SHP77 treated with DMSO at 0.1 percent for 48 hours (cell line): Measurements from ENCODE around the gene CHD9.
"Not testable (repeated sequence)": the region's sequence is repeated elsewhere in the genome, so short reads cannot be mapped to it uniquely, and the experiment has no call there.

Source experiments
- DNase-seq: peaks from one replicate; lab custom pipeline; 2025; lab: John Stamatoyannopoulos, UW

The CHD9 gene

GRCh38 chr16:53075461-53075860 lies 20.7 kb downstream of the CHD9 start:
- DNase-seq = not testable (repeated sequence)

DNA sequence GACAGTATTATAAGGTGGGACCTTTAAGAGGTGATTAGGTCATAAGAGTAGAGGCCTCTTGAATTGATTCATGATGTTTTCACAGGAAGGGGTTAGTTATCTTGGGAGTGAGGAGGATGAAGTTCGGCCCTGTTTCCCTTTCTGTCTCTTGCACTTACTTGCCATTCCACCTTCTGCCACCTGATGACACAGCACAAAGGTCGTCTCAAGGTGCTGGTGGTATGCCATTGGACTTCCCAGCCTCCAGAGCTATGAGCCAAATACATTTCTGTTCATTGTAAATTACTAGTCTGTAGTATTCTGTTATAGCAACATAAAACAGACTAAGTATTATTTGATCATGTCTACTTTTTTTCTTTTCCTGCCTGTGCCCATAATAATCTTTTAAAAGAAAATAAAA lies 23.5 kb downstream of the CHD9 start:
- DNase-seq = no peak

GRCh38 chr16:53078765-53079485 lies 24.1 kb downstream of the CHD9 start:
- DNase-seq = no peak

DNA sequence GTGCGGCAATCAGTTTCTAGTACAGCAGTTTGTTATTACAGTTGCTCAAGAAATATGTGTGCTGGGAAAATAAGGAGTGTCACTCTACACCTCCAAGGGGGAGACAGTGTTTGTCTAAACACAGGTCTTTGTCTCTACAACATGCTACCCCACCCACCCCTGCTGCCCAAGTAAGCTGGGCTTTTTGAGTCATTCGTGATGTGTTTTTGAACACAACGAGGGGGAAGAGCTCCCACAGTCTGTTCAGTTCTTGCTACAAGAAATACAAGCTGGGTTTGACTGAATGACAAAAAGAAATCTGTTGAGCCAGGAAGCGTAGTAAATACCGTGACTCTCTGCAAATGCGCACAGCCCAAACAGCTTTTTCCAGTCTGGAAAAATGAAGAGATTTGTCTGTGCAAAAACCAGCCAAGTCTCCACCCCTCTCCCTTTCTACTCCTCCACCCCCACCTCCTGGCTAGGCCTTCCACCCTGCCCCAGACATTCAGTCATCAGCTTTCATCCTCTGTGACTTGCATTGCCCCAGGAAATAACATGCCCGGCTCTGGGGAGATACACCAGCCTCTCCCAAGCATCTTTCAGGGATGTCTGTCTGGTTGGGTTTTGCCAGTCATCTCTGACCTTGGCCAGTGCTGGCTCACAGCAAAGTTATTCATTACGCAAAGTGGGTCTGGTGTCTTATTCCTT lies 25.7 kb downstream of the CHD9 start:
- no peak for DNase-seq

- no peak for DNase-seq
Observed at GRCh38 chr16:53081032-53081424, 26.2 kb downstream of the CHD9 start.

DNA sequence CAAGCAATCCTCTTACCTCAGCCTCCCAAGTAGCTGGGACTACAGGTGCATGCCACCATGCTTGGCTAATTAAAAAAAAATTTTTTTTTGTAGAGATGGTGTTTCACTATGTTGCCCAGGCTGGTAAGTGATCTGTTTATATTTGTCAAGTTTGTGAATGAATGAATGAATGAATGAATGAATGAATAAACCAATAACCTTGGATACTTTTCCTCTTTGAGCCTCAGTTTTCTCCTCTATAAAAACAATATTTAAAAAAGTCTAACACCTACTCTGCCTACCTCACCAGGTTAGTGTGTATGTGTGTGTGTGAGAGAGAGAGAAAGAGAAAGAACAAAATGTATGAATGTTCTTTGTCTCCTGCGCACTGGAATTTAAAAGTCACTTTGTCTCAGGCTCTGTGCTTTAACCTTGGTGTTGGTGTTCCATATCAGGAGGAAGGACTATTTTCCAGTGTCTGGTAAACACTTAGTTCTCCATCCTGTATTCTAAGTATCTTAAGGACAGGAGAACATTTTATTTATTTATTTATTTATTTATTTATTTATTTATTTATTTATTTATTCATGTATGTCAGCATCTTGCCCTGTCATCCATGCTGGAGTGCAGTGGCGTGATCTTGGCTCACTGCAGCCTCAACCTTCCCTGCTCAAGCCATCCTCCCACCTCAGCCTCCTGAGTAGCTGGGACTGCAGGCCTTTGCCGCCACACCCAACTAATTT lies 27.1 kb downstream of the CHD9 start:
- DNase-seq = no peak

DNA sequence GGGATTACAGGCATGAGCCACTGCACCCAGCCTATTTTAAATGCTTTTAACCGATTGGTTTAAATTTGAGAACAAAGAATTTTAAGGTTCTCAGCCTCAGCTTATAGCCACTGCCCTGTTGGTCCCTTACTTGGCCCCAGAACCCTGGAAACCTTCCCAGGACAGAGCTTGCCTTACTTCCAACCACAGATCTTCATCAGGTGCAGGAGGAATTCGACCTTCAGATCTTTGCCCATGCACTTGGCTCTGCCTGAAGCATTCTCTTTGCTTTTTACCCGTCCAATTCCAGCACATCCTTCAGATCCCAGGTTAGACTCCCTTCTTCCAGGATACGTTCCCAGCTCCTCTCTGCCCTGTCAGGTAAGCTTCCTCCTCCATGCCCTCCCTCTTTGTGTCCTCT lies 27.7 kb downstream of the CHD9 start:
- DNase-seq = no peak

DNA sequence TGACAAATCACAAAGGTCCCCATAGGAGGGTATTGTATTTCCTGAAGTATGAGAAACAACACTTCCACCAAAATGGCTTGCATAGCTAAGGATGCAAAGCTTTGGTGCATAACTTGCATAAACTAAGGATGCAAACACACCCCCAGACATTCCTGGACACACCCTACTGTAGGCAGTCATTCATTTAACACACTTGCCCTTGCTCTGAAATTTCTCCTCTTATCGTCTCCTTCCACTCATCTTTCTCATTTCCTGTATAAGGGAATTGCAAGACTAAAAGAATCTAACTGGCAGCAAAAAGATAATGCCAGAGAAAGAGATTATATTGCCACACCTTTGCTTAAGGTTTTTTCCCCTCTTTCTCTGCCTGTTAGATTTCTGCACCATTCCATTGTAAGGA lies 28.3 kb downstream of the CHD9 start:
- DNase-seq = no peak

GRCh38 chr16:53084141-53084541 lies 29.4 kb downstream of the CHD9 start:
- no peak for DNase-seq

- no peak for DNase-seq
Observed at GRCh38 chr16:53084746-53085334, 30.0 kb downstream of the CHD9 start.

DNA sequence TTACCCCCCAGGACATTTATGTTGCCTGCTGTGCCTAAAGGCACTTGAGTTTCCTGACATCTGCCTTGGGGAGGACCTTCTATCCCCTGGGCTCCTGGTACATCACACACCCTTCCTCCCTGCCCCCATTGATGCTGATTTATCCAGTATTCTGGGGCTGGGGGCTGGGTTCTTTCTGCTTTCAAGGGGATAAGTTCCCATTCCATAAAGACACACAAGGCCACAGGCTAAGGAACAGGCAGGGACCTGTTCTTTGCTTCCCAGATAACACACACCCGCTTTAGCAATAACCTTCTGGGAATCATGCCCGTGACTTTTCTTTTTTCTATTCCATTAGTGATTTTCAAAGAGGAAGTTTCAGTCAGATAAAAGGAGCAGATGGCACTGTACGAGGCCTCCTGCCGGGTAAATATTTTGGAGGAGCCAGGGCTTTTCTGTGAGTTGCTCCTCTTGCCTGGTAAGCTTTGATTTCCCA lies 30.6 kb downstream of the CHD9 start:
- no peak for DNase-seq

DNA sequence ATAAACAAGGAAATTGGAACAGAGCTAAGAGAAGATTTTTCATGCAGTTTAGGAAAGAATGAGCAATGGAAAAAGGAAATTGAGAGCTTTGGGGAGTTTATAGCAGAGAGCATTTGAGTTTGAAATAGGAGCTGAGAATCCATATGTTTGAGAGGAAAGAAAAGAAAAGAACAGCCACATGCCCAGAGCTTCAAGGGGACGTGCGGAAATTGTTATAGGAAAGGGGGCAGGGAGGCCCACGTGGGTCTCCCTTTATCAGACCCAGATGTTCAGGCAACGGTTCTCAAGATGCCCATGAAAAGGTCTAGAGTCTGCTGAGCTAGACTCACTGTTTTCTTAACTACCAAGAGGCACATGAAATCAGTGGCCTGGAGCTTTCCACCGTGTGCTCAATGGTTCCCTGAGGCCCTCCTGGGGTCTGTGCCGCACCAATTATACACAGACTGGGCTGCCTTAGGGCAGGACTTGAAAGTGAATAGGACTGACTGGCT lies 31.2 kb downstream of the CHD9 start:
- no peak for DNase-seq

DNA sequence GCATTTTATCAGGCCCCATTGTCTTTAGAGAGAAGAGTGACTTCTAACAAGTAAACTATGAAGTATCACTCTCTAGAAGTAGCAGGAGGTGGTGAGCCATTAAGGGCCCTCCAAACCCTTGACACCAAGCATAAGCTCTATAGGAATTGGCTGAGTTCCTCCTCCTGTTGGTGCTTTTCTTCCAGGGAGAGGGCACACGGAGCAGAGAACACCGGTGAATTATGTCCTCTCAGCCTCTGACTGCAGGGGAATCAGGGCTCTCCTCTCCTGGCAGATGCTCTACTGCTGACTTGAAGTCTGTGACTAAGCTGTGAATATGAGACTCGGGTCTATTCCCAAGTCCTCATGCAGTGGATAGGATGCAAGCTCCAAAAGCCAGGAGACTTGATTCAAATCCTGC lies 32.3 kb downstream of the CHD9 start:
- DNase-seq = no peak

GRCh38 chr16:53089434-53090285 lies 34.9 kb downstream of the CHD9 start:
- no peak for DNase-seq

DNA sequence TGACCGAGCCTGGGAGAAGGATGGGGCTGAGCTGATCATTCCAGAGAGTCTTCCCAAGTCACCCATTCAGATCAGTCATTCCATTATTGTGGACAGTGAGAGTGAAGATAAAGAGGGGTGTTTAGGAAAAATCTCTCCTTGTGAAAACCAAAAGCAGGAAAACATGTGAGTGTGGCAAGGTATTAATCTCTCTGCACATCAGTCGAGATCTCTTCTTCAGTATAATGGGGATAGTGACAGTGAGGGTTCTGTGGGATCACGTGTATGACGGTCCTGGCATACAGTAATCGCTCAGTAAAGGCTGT lies 35.4 kb downstream of the CHD9 start:
- DNase-seq = no peak

DNA sequence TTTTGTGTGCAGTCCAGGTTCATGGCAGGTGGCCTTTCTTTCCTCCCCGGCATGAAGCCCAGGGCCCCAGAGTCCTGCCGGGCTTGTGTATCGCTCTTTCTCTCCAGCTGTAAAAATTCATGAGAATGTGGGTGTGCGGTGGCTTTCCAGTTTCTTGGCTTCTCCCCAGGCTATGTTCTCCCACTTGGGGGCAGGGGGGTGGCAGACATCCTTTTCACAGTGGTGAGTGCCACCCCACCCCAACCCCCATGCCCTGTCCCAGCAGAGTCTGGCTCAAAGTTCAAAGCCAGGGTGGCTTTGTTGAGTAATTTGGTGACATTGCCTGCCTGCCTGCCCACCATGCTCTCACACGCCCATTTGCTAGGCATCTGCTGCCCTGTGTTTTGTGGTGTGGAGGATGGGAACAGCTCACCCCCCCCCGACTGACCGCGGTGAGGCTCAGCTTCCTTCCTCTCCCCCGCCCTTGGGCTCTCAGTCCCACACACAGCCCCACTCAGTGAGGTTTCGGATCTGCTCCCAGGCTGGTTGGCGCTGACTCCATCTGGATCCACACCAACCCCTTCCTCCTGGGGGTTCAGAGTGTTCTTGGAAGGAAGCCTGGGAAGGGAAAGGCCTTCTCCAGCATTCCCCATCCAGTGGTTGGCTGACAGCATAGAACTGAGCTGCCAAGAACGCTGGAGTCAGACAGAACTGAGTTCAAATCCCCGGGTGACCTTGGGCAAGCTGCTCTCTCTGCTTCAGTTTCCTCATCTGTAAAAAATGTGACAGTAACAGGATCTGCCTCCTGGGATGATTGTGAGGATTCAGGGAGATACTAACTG lies 36.0 kb downstream of the CHD9 start:
- no peak for DNase-seq

DNA sequence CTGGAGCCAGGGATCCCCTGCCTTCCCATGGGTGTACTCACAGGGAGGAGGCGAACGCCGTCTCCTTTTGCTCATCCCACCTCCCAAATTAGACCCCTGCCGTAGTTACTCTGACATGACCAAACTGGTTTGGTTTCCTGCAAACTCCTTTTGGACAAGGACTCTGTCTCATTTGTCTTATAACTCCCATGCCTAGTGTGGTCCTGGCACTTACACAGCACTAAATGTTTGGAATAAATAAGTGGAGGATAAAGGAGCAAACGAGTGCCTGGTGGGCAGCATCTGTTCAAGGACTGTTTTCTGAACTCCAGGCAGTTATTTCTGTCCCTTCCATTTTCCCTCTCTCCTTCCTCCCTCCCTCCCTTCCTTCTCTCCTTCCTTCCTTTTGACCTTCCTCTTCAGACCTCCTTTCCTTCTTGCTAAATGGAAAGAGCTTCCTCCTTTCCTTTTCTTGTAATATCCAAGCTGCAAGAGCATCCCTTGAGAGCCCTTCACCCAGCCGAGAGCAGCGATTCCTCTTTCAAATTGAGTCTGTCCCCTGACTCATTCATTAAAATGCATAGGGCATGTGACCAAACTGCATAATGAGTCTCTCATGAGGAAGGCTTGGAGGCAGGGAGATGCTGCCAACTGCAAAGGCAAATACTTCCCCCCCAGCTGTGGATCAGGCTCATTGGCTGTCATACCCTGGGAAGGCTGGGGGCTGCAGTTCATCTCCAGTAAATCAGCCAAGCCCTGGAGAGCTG lies 36.8 kb downstream of the CHD9 start:
- DNase-seq = peak; percentile 30

- DNase-seq = no peak
Observed at GRCh38 chr16:53092284-53092683, 37.5 kb downstream of the CHD9 start.

- DNase-seq = no peak
Observed at GRCh38 chr16:53093162-53093744, 38.5 kb downstream of the CHD9 start.
